Psoas muscle (tissue), 8 donors: ENCODE results near the gene KATNAL1. TPM values are rescaled to one million over a fixed set of nuclear protein-coding genes. Genes with fewer than 3 reads are reported as not detected.

Experiments
- ATAC-seq, 4 donors: fragments of 200-7000 bp; cut with Tn5 transposase; one replicate each; pipeline ENCODE4 v1.9.1; 2020; ENCODE audit warnings: moderate library complexity in 3 of 4, mild to moderate bottlenecking in 2 of 4
- DNase-seq, 2 donors: peaks; one replicate each; pipeline ENCODE4 v3.0.0-alpha.2; 2020
- H3K27ac ChIP-seq: fragments of 200-600 bp; one replicate; pipeline ENCODE4 v1.8.0; 2022
- H3K27me3 ChIP-seq, 3 donors: fragments of 200-600 bp in 1 of 3; one replicate each; pipeline versions ENCODE4 v1.6.1 to v1.8.0; 2013 to 2022; ENCODE audit warnings: low read length in 2 of 3, mild to moderate bottlenecking in 2 of 3, moderate library complexity in 1 of 3; ENCODE audit not compliant: insufficient read depth in 3 of 3
- H3K36me3 ChIP-seq, 2 donors: fragments of 200-600 bp in 1 of 2; one replicate each; pipeline versions ENCODE4 v1.6.1 to v1.8.0; 2013 to 2022; ENCODE audit warnings: low read depth in 1 of 2, mild to moderate bottlenecking in 1 of 2, moderate library complexity in 1 of 2; ENCODE audit not compliant: insufficient read depth in 1 of 2
- H3K4me1 ChIP-seq: fragments of 200-600 bp; one replicate; pipeline ENCODE4 v1.8.0; 2022
- H3K4me3 ChIP-seq: fragments of 200-600 bp; one replicate; pipeline ENCODE4 v1.8.0; 2022; ENCODE audit warnings: mild to moderate bottlenecking
- H3K9me3 ChIP-seq: fragments of 200-600 bp; one replicate; pipeline ENCODE4 v1.8.0; 2022
- CTCF ChIP-seq: fragments of 200-600 bp; IDR thresholded peaks from one replicate; pipeline ENCODE4 v1.8.0; 2022; ENCODE audit warnings: antibody characterized with exemption
- WGBS, 3 donors: extraction: QIAGEN DNeasy Blood & Tissue Kit; methylation state at CpG; one replicate each; pipeline versions ENCODE4 v1.1.6 to v1.1.7; 2013; 5-methylcytosine and 5-hydroxymethylcytosine counted together
- intact Hi-C, 2 donors: fragments of 100-400 bp; cut with DNase I; formaldehyde crosslinking; loops; one replicate each; pipeline versions ENCODE4 v1.11.0 to v1.14.2; 2022
- polyA plus RNA-seq, 3 donors: library from polyadenylated mRNA; stranded (reverse); fragments of 200-250 nt; gene quantifications; one replicate each; pipeline ENCODE4 v1.2.3, GENCODE V29; 2013
- total RNA-seq, 4 donors: library from RNA; stranded (reverse); fragmentation: NEBNext Ultra II Directional in 2 of 4; extraction: Animal tissue kit (Norgen Biotek cat#: 25700) in 2 of 4; gene quantifications; one replicate each; pipeline versions ENCODE4 v1.2.1 to v1.2.4, GENCODE V29; 2021 to 2023
- donor health status: healthy with polysubstance abuse.
- donor health status: DM: no; HTN: no; CAD: no; lungs with moderate emphysema.
- donor health status: Bipolar disorder and iron deficiency.
- donor health status: healthy.
- donor health status: DM: yes; HTN: yes; CAD: no.
- donor health status: DM: no; HTN: no; CAD: no.
- donor health status: DM: no; HTN: no; CAD: no.
- donor health status: DM: yes; HTN: yes; CAD: no.

Gene KATNAL1
- total and polyA plus RNA-seq, 7 donors: 2.2 to 16.1 (median 9.8) TPM

DNA sequence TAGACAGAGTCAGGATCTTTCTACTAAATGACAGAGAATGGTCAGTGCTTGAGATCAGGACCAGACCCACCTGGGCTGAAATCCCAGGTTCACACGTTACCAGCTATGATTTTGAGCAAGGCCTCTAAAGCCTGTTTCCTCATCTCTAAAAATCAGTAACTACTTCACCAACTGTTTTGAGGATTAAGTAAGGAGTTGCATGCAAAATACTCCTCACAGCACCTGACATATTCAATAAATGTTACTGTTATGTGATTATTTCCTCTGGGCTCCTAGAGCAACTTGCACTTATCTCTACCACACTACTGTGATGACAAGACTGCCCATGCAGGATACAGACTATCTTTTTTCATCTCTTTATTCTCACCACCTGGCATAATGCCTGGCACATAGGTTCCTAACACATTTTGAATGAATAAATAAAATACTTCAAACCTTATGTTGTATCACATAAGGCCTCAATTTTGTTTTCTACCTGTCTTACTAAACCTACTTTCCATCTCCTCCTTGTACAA lies 1.8 kb downstream of the KATNAL1 start:
- WGBS, 3 donors: 75 to 96% (median 89%) methylated on average over 1 of the region's 1 CpG
- H3K4me3 ChIP-seq: peak overlapping the region; percentile 100
- no peaks in the 10 kb centered on the region for H3K27me3 ChIP-seq
- H3K4me1 ChIP-seq: peaks cover 18% of the 10 kb centered on the region
- no peaks in the 10 kb centered on the region for H3K9me3 ChIP-seq
- no peaks in the 10 kb centered on the region for H3K36me3 ChIP-seq
- H3K27ac ChIP-seq: no peak overlapping the region
- intact Hi-C loops: no loop called here
- no peak for ATAC-seq
- TF ChIP-seq CTCF: no peak
- no peak for DNase-seq

DNA sequence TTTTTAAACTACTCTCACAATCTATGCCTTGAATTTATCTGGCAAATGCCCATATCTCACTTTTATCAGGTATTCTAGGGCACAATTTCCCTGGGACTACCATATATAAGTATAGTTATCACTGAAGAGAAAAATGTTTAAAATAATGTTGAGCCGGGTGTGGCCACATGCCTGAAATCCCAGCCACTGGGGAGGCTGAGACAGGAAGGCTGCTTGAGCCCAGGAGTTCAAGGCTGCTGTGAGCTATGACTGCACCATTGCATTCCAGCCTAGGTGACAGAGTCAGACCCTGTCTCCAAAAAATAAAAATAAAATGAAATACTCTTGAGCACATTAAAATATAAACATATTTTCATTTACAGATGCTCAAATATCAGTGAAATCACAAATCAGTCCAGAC lies 4.1 kb downstream of the KATNAL1 start:
- 58 to 71% (median 61%) methylated on average over 1 of the region's 1 CpG for WGBS, 3 donors
- no peak for TF ChIP-seq CTCF
- ATAC-seq: no peak
- DNase-seq: no peak
- H3K4me3 ChIP-seq: no peak overlapping the region
- no peaks in the 10 kb centered on the region for H3K36me3 ChIP-seq
- H3K9me3 ChIP-seq: no peaks in the 10 kb centered on the region
- peaks cover 17% of the 10 kb centered on the region for H3K4me1 ChIP-seq
- H3K27ac ChIP-seq: no peak overlapping the region
- intact Hi-C loops: no loop called here
- no peaks in the 10 kb centered on the region for H3K27me3 ChIP-seq

GRCh38 chr13:30301827-30302226 lies 5.5 kb downstream of the KATNAL1 start:
- Histone ChIP-seq H3K4me1 (peaks cover 11% of the 10 kb centered on the region), H3K36me3 (no peaks in the 10 kb centered on the region), H3K9me3 (no peaks in the 10 kb centered on the region), H3K27me3 (no peaks in the 10 kb centered on the region), H3K4me3 (no peak overlapping the region), H3K27ac (no peak overlapping the region)
- DNase-seq (no peak), ATAC-seq (no peak)
- WGBS, 3 donors: 90 to 92% (median 92%) methylated on average over 5 of the region's 5 CpGs
- intact Hi-C loops: no loop called here
- TF ChIP-seq CTCF: no peak

DNA sequence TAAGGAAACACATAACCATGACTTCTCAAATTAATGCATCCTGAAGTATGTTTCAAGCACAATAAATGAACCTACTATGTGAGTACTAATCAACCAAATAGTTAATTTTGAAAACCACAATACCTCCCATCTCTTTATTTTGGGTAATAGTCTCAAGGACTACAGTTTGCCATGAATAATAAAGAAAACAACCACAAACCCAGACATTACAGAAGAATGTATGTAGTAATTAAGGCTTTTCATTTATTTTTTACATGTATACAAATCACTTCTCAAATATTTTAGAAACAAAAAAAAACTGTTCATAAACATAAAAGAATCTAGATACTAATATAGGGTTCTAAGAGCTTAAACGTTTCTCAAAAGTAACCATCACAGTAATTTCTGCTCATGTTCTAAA lies 6.8 kb downstream of the KATNAL1 start:
- H3K27me3 ChIP-seq: no peaks in the 10 kb centered on the region
- peaks cover 3% of the 10 kb centered on the region for H3K4me1 ChIP-seq
- no peaks in the 10 kb centered on the region for H3K36me3 ChIP-seq
- no peak overlapping the region for H3K27ac ChIP-seq
- intact Hi-C loops: no loop called here
- DNase-seq: no peak
- 68 to 85% (median 69%) methylated on average over 1 of the region's 1 CpG for WGBS, 3 donors
- TF ChIP-seq CTCF: no peak
- H3K4me3 ChIP-seq: no peak overlapping the region
- H3K9me3 ChIP-seq: no peaks in the 10 kb centered on the region
- no peak for ATAC-seq

DNA sequence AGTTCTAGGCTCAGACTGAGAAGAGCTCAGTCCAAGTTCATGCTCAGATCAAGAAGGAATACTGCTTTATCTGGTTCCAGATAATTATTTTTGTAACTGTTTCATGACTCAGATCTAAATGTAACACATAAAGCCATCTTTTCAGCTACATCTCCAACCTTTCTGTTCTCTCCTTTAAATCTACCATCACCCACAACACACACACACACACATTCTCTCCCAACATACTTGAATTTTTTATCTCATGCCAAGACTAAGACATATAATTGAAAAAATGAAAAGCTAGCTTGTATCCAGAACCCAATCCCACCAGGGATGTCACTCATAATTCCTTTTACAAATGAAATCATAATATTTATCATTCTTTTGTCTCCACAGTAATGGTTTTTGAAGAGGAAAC lies 7.6 kb downstream of the KATNAL1 start:
- Histone ChIP-seq H3K4me3 (no peak overlapping the region), H3K36me3 (no peaks in the 10 kb centered on the region), H3K27ac (no peak overlapping the region), H3K27me3 (no peaks in the 10 kb centered on the region), H3K4me1 (no peaks in the 10 kb centered on the region), H3K9me3 (no peaks in the 10 kb centered on the region)
- no peak for TF ChIP-seq CTCF
- ATAC-seq (no peak), DNase-seq (no peak)
- intact Hi-C loops: no loop called here
